Lower leg skin (tissue), 3 donors: ENCODE measurements around the gene POLDIP2.

Source experiments
- CTCF ChIP-seq, 3 donors: fragments of 450-650 bp; IDR thresholded peaks; one replicate each; pipeline ENCODE4 v1.5.1; 2016; ENCODE audit warnings: antibody characterized with exemption in 3 of 3, mild to moderate bottlenecking in 3 of 3, moderate library complexity in 2 of 3
- POLR2A ChIP-seq, 2 donors: fragments of 450-650 bp; IDR thresholded peaks; one replicate each; pipeline ENCODE4 v1.6.1; 2016 to 2017; ENCODE audit warnings: antibody characterized with exemption in 2 of 2, mild to moderate bottlenecking in 1 of 2, moderate library complexity in 1 of 2

- TF ChIP-seq CTCF (IDR thresholded peaks at IDR 0.05) = no peak
- TF ChIP-seq POLR2A (IDR thresholded peaks at IDR 0.05) = no peak
Measured at GRCh38 chr17:28388106-28388505, 30.8 kb upstream of the POLDIP2 start.
